ENCODE results near the gene SF3B5.

The SF3B5 gene

GRCh38 chr6:144113366-144113765, 18.0 kb upstream of the SF3B5 start:
- DNase-seq (ENCODE audit: low read depth), result no peak
- no peak overlapping the region for H3K4me3 ChIP-seq (ENCODE audit: low read depth, low read length)
- no peak for TF ChIP-seq CTCF (IDR thresholded peaks at IDR 0.05; ENCODE audit: insufficient read depth, low read depth, low read length, missing control alignments)

GRCh38 chr6:144110210-144110609, 14.8 kb upstream of the SF3B5 start:
- H3K4me3 ChIP-seq (ENCODE audit: low read depth, low read length), result no peak overlapping the region
- no peak for DNase-seq (ENCODE audit: low read depth)
- no peak for TF ChIP-seq CTCF (IDR thresholded peaks at IDR 0.05; ENCODE audit: insufficient read depth, low read depth, low read length, missing control alignments)

- no peak overlapping the region for H3K4me3 ChIP-seq (ENCODE audit: low read depth, low read length)
- DNase-seq (ENCODE audit: low read depth), result no peak
- no peak for TF ChIP-seq CTCF (IDR thresholded peaks at IDR 0.05; ENCODE audit: insufficient read depth, low read depth, low read length, missing control alignments)
Measured at GRCh38 chr6:144106206-144106605, 10.8 kb upstream of the SF3B5 start.

- TF ChIP-seq CTCF (IDR thresholded peaks at IDR 0.05; ENCODE audit: insufficient read depth, low read depth, low read length, missing control alignments), result peak; percentile 61
- DNase-seq (ENCODE audit: low read depth), result peak; percentile 84
- H3K4me3 ChIP-seq (ENCODE audit: low read depth, low read length), result no peak overlapping the region
Measured at GRCh38 chr6:144104898-144105487, 9.6 kb upstream of the SF3B5 start.

GRCh38 chr6:144104488-144104887, 9.1 kb upstream of the SF3B5 start:
- no peak for DNase-seq (ENCODE audit: low read depth)
- H3K4me3 ChIP-seq (ENCODE audit: low read depth, low read length), result no peak overlapping the region
- no peak for TF ChIP-seq CTCF (IDR thresholded peaks at IDR 0.05; ENCODE audit: insufficient read depth, low read depth, low read length, missing control alignments)

- no peak overlapping the region for H3K4me3 ChIP-seq (ENCODE audit: low read depth, low read length)
- TF ChIP-seq CTCF (IDR thresholded peaks at IDR 0.05; ENCODE audit: insufficient read depth, low read depth, low read length, missing control alignments), result no peak
- DNase-seq (ENCODE audit: low read depth), result no peak
Measured at GRCh38 chr6:144103026-144103563, 7.7 kb upstream of the SF3B5 start.

- no peak for TF ChIP-seq CTCF (IDR thresholded peaks at IDR 0.05; ENCODE audit: insufficient read depth, low read depth, low read length, missing control alignments)
- no peak overlapping the region for H3K4me3 ChIP-seq (ENCODE audit: low read depth, low read length)
- DNase-seq (ENCODE audit: low read depth), result no peak
Measured at GRCh38 chr6:144098993-144099392, 3.6 kb upstream of the SF3B5 start.

All from GM12865 (cell line).